Esophagus muscularis mucosa (tissue), 3 donors: Measurements from ENCODE around the gene DACH1.

Source experiments
- CTCF ChIP-seq, 3 experiments: fragments of 200-600 bp in 2 of 3; fragments of 450-650 bp in 1 of 3; sonication (generic) in 2 of 3; IDR thresholded peaks; one replicate each; pipeline ENCODE4 v1.5.1; 2017 to 2019; ENCODE audit warnings: antibody characterized with exemption in 3 of 3, mild to moderate bottlenecking in 2 of 3, moderate library complexity in 1 of 3
- POLR2A ChIP-seq: fragments of 450-650 bp; IDR thresholded peaks from one replicate; pipeline ENCODE4 v1.6.1; 2017; ENCODE audit warnings: antibody characterized with exemption, moderate library complexity, mild to moderate bottlenecking, low read depth

DNA sequence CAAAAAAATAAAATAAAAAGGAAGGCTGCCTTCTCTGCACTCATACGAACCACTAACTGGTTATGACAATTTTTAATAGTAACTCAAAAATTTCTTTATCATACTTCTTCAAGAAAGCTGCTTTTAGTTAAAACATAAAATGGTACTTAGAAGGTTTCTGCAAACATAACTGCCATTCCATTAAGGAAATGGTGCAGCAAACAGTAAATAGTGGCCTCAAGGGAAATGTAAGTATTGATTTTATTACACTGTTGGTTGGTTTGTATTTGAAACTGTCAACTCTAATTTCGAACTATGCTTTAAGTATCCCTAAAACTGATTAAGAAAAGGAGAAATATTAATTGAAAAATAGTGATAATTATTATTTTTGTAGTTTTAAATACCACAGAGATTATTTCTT, 278.0 kb downstream of the DACH1 start:
- no peak for TF ChIP-seq CTCF (IDR thresholded peaks at IDR 0.05)
- TF ChIP-seq POLR2A = no peak
